Peyer's patch (tissue), 4 donors: ENCODE data around the gene TAS2R42.

Source experiments
- CTCF ChIP-seq, 6 experiments: fragments of 450-650 bp in 4 of 6; fragments of 200-600 bp in 2 of 6; sonication (generic) in 1 of 6; IDR thresholded peaks; one replicate each; pipeline ENCODE4 v1.5.1; 2017 to 2019; ENCODE audit warnings: antibody characterized with exemption in 6 of 6, mild to moderate bottlenecking in 3 of 6, moderate library complexity in 1 of 6
- POLR2A ChIP-seq, 2 donors: fragments of 450-650 bp; IDR thresholded peaks; one replicate each; pipeline ENCODE4 v1.5.1; 2017; ENCODE audit warnings: antibody characterized with exemption in 2 of 2, mild to moderate bottlenecking in 2 of 2, moderate library complexity in 2 of 2

- TF ChIP-seq POLR2A (IDR thresholded peaks at IDR 0.05), result no peak
- TF ChIP-seq CTCF (IDR thresholded peaks at IDR 0.05), result no peak
These were observed 4.2 kb downstream of the TAS2R42 start for GRCh38 chr12:11182529-11182928.
